ENCODE data around the gene NR2F1.

The NR2F1 gene

GRCh38 chr5:93622240-93622885, 39.3 kb downstream of the NR2F1 start:
- peak overlapping the region; percentile 71 for H3K27ac Mint-ChIP-seq
- peak overlapping the region; percentile 96 for H3K4me3 Mint-ChIP-seq
- no peaks in the 10 kb centered on the region for H3K36me3 Mint-ChIP-seq
- ATAC-seq (peak; percentile 75), DNase-seq (ENCODE audit: low spot score in 2 of 2) (no peak)
- H3K4me1 Mint-ChIP-seq: peaks cover 33% of the 10 kb centered on the region
- no peaks in the 10 kb centered on the region for H3K9me3 Mint-ChIP-seq

- H3K4me1 Mint-ChIP-seq: peaks cover 33% of the 10 kb centered on the region
- peak overlapping the region; percentile 71 for H3K27ac Mint-ChIP-seq
- H3K4me3 Mint-ChIP-seq: peak overlapping the region; percentile 12
These were observed 40.1 kb downstream of the NR2F1 start for GRCh38 chr5:93623153-93623552.

GRCh38 chr5:93626801-93627200, 43.8 kb downstream of the NR2F1 start:
- DNase-seq (ENCODE audit: low spot score in 2 of 2) (no peak), ATAC-seq (no peak)
- Mint-ChIP-seq H3K4me3 (no peak overlapping the region), H3K36me3 (no peaks in the 10 kb centered on the region), H3K4me1 (peaks cover 18% of the 10 kb centered on the region), H3K27ac (no peak overlapping the region), H3K9me3 (no peaks in the 10 kb centered on the region)

More at GRCh38 chr5:93623153-93623552, 40.1 kb downstream of the NR2F1 start:
- H3K36me3 Mint-ChIP-seq: no peaks in the 10 kb centered on the region
- H3K9me3 Mint-ChIP-seq: no peaks in the 10 kb centered on the region
- DNase-seq (ENCODE audit: low spot score in 2 of 2) (no peak), ATAC-seq (peak; percentile 47)

- H3K27ac Mint-ChIP-seq: no peak overlapping the region
These were observed 49.3 kb downstream of the NR2F1 start for GRCh38 chr5:93632327-93632726.

GRCh38 chr5:93635991-93636390, 53.0 kb downstream of the NR2F1 start:
- Mint-ChIP-seq H3K4me1 (no peaks in the 10 kb centered on the region), H3K4me3 (no peak overlapping the region), H3K27ac (no peak overlapping the region), H3K36me3 (no peaks in the 10 kb centered on the region), H3K9me3 (no peaks in the 10 kb centered on the region)
- no peak for DNase-seq (ENCODE audit: low spot score in 2 of 2)
- ATAC-seq: no peak

More at GRCh38 chr5:93632327-93632726, 49.3 kb downstream of the NR2F1 start:
- H3K4me1 Mint-ChIP-seq: no peaks in the 10 kb centered on the region
- H3K9me3 Mint-ChIP-seq: no peaks in the 10 kb centered on the region
- H3K4me3 Mint-ChIP-seq: no peak overlapping the region
- H3K36me3 Mint-ChIP-seq: no peaks in the 10 kb centered on the region
- ATAC-seq (no peak), DNase-seq (ENCODE audit: low spot score in 2 of 2) (no peak)

- H3K4me3 Mint-ChIP-seq: no peak overlapping the region
- DNase-seq (ENCODE audit: low spot score in 2 of 2) (no peak), ATAC-seq (peak; percentile 49)
- H3K36me3 Mint-ChIP-seq: no peaks in the 10 kb centered on the region
- H3K4me1 Mint-ChIP-seq: no peaks in the 10 kb centered on the region
- no peak overlapping the region for H3K27ac Mint-ChIP-seq
- H3K9me3 Mint-ChIP-seq: no peaks in the 10 kb centered on the region
These were observed 53.8 kb downstream of the NR2F1 start for GRCh38 chr5:93636837-93637236.

- H3K4me3 Mint-ChIP-seq: no peak overlapping the region
- ATAC-seq: no peak
- DNase-seq (ENCODE audit: low spot score in 2 of 2): no peak
- H3K36me3 Mint-ChIP-seq: no peaks in the 10 kb centered on the region
- no peak overlapping the region for H3K27ac Mint-ChIP-seq
- H3K9me3 Mint-ChIP-seq: no peaks in the 10 kb centered on the region
- no peaks in the 10 kb centered on the region for H3K4me1 Mint-ChIP-seq
These were observed 54.7 kb downstream of the NR2F1 start for GRCh38 chr5:93637697-93638096.

- no peak for DNase-seq (ENCODE audit: low spot score in 2 of 2)
- Mint-ChIP-seq H3K27ac (no peak overlapping the region), H3K36me3 (no peaks in the 10 kb centered on the region), H3K4me3 (no peak overlapping the region), H3K4me1 (no peaks in the 10 kb centered on the region), H3K9me3 (no peaks in the 10 kb centered on the region)
- no peak for ATAC-seq
These were observed 59.5 kb downstream of the NR2F1 start for GRCh38 chr5:93642526-93642925.
